H9 (cell line): Measurements from ENCODE around the gene LYSMD2. TPM values are rescaled to one million over a fixed set of nuclear protein-coding genes. Genes with fewer than 3 reads are reported as not detected.

Experiments used
- DNase-seq: peaks from one replicate; pipeline ENCODE4 v3.0.0-alpha.2; 2017
- H2AFZ ChIP-seq: one replicate; pipeline ENCODE4 v1.6.1; 2013; ENCODE audit warnings: mild to moderate bottlenecking, low read length, control low read depth, moderate library complexity
- H2AK5ac ChIP-seq: 2 replicates; pipeline ENCODE4 v1.6.1; 2013; ENCODE audit warnings: low read length, control low read depth, mixed read lengths; ENCODE audit not compliant: insufficient read length
- H2BK120ac ChIP-seq: one replicate; pipeline ENCODE4 v1.6.1; 2013; ENCODE audit warnings: low read depth, mild to moderate bottlenecking, low read length, control low read depth, inconsistent platforms; ENCODE audit not compliant: poor library complexity, severe bottlenecking
- H2BK12ac ChIP-seq: 2 replicates; pipeline ENCODE4 v1.6.1; 2013; ENCODE audit warnings: low read length, control low read depth, mixed read lengths, low read depth; ENCODE audit not compliant: insufficient read length
- H2BK15ac ChIP-seq: 2 replicates; pipeline ENCODE4 v1.6.1; 2013; ENCODE audit warnings: low read depth, low read length, control low read depth
- H2BK20ac ChIP-seq: one replicate; pipeline ENCODE4 v1.6.1; 2013; ENCODE audit warnings: low read depth, mild to moderate bottlenecking, low read length, control low read depth, inconsistent platforms; ENCODE audit not compliant: poor library complexity, severe bottlenecking
- H2BK5ac ChIP-seq: 2 replicates; pipeline ENCODE4 v1.6.1; 2013; ENCODE audit warnings: low read length, control low read depth, mixed read lengths; ENCODE audit not compliant: insufficient read length
- H3K14ac ChIP-seq: 2 replicates; pipeline ENCODE4 v1.6.1; 2013; ENCODE audit warnings: low read length, control low read depth; ENCODE audit not compliant: insufficient read depth
- H3K18ac ChIP-seq: 2 replicates; pipeline ENCODE4 v1.6.1; 2013; ENCODE audit warnings: low read depth, mild to moderate bottlenecking, mixed read lengths, low read length, control low read depth; ENCODE audit not compliant: insufficient read length
- H3K23ac ChIP-seq: 2 replicates; pipeline ENCODE4 v1.6.1; 2013; ENCODE audit warnings: low read length, control low read depth, mixed read lengths, low read depth; ENCODE audit not compliant: insufficient read length
- H3K23me2 ChIP-seq: 2 replicates; pipeline ENCODE4 v1.6.1; 2013; ENCODE audit warnings: low read depth, mild to moderate bottlenecking, mixed read lengths, low read length, control low read depth; ENCODE audit not compliant: insufficient read length, poor library complexity, severe bottlenecking
- H3K27ac ChIP-seq: 2 replicates; pipeline ENCODE4 v1.5.1; 2013; ENCODE audit warnings: low read length, control low read depth, mixed read lengths, low read depth; ENCODE audit not compliant: insufficient read length
- H3K27me3 ChIP-seq: 2 replicates; pipeline ENCODE4 v1.6.1; 2013; ENCODE audit warnings: low read length, control low read depth, inconsistent platforms; ENCODE audit not compliant: insufficient read depth
- H3K4ac ChIP-seq: 2 replicates; pipeline ENCODE4 v1.6.1; 2013; ENCODE audit warnings: low read depth, mild to moderate bottlenecking, control low read depth, inconsistent platforms, low read length, moderate library complexity
- H3K4me1 ChIP-seq: 2 replicates; pipeline ENCODE4 v1.6.1; 2013; ENCODE audit warnings: low read length, control low read depth, inconsistent platforms; ENCODE audit not compliant: insufficient read depth
- H3K4me2 ChIP-seq: 2 replicates; pipeline ENCODE4 v1.6.1; 2013; ENCODE audit warnings: low read length, control low read depth, mixed read lengths; ENCODE audit not compliant: insufficient read length, insufficient read depth
- H3K56ac ChIP-seq: 2 replicates; pipeline ENCODE4 v1.6.1; 2013; ENCODE audit warnings: low read depth, mild to moderate bottlenecking, mixed read lengths, low read length, control low read depth; ENCODE audit not compliant: insufficient read length
- H3K79me1 ChIP-seq: 2 replicates; pipeline ENCODE4 v1.6.1; 2013; ENCODE audit warnings: low read depth, mild to moderate bottlenecking, moderate library complexity, low read length, control low read depth, inconsistent platforms; ENCODE audit not compliant: insufficient read depth, poor library complexity, severe bottlenecking
- H3K79me2 ChIP-seq: 2 replicates; pipeline ENCODE4 v1.6.1; 2013; ENCODE audit warnings: low read length, control low read depth, inconsistent platforms; ENCODE audit not compliant: insufficient read depth
- H3K9ac ChIP-seq: 2 replicates; pipeline ENCODE4 v1.6.1; 2013; ENCODE audit warnings: low read length, control low read depth, mixed read lengths; ENCODE audit not compliant: insufficient read length; ENCODE audit errors: extremely low read depth
- H3K9me3 ChIP-seq: one replicate; pipeline ENCODE4 v1.6.1; 2013; ENCODE audit warnings: low read depth, low read length, inconsistent platforms; ENCODE audit not compliant: control insufficient read depth
- H3T11ph ChIP-seq: one replicate; pipeline ENCODE4 v1.6.1; 2013; ENCODE audit warnings: mild to moderate bottlenecking, low read length, control low read depth, inconsistent platforms
- H4K20me1 ChIP-seq: one replicate; pipeline ENCODE4 v1.6.1; 2013; ENCODE audit not compliant: control insufficient read depth, insufficient read length, insufficient read depth
- H4K5ac ChIP-seq: 2 replicates; pipeline ENCODE4 v1.6.1; 2013; ENCODE audit warnings: low read depth, mild to moderate bottlenecking, mixed read lengths, low read length, control low read depth; ENCODE audit not compliant: insufficient read length
- H4K8ac ChIP-seq: replicated peaks from 2 replicates; pipeline ENCODE4 v1.6.1; 2013; ENCODE audit warnings: low read length, control low read depth, mixed read lengths, low read depth; ENCODE audit not compliant: insufficient read length
- H4K91ac ChIP-seq: 2 replicates; pipeline ENCODE4 v1.6.1; 2013; ENCODE audit warnings: low read depth, mild to moderate bottlenecking, moderate library complexity, mixed read lengths, low read length, control low read depth; ENCODE audit not compliant: insufficient read length
- H3K27ac Mint-ChIP-seq, 3 experiments: 2 replicates in 2 of 3; 3 replicates in 1 of 3; pipeline ENCODE4 v1.8.0; 2020 to 2021; ENCODE audit warnings: mixed read lengths in 3 of 3, mild to moderate bottlenecking in 1 of 3, moderate library complexity in 1 of 3
- H3K27me3 Mint-ChIP-seq: 2 replicates; pipeline ENCODE4 v1.8.0; 2021; ENCODE audit warnings: low read depth, mild to moderate bottlenecking, moderate library complexity, mixed read lengths
- H3K36me3 Mint-ChIP-seq, 3 experiments: 2 replicates in 2 of 3; 3 replicates in 1 of 3; pipeline ENCODE4 v1.8.0; 2020 to 2021; ENCODE audit warnings: low read depth in 3 of 3, mixed read lengths in 3 of 3; ENCODE audit not compliant: insufficient read depth in 1 of 3
- H3K4me1 Mint-ChIP-seq, 2 experiments: 2 replicates each; pipeline ENCODE4 v1.8.0; 2020; ENCODE audit warnings: mixed read lengths in 2 of 2
- H3K4me3 Mint-ChIP-seq, 2 experiments: 2 replicates in 1 of 2; 3 replicates in 1 of 2; pipeline ENCODE4 v1.8.0; 2020 to 2021; ENCODE audit warnings: mild to moderate bottlenecking in 2 of 2, mixed read lengths in 2 of 2, moderate library complexity in 1 of 2
- H3K9me3 Mint-ChIP-seq, 2 experiments: 2 replicates in 1 of 2; 3 replicates in 1 of 2; pipeline ENCODE4 v1.8.0; 2020; ENCODE audit warnings: mild to moderate bottlenecking in 2 of 2, mixed read lengths in 2 of 2, moderate library complexity in 1 of 2
- WGBS: extraction: QIAGEN DNeasy Blood & Tissue Kit; methylation state at CpG from one replicate; pipeline ENCODE4 v1.1.7; 2013; ENCODE audit warnings: missing lambda C conversion rate, low lambda C conversion rate, mixed read lengths; ENCODE audit not compliant: insufficient read length; ENCODE audit errors: extremely low coverage; 5-methylcytosine and 5-hydroxymethylcytosine counted together
- total RNA-seq: library from RNA; stranded (reverse); gene quantifications from 2 replicates; pipeline ENCODE4 v1.2.1, GENCODE V29; 2021
- TF ChIP-seq, protein P1 (sequence below): fragments of 200-600 bp; sonication (generic); conservative IDR thresholded peaks from 3 replicates; pipeline ENCODE4 v1.8.0; 2021; ENCODE audit warnings: antibody characterized with exemption, mild to moderate bottlenecking

The LYSMD2 gene
- total RNA-seq, 1 experiment from 2014 or later = 3.9 TPM

DNA sequence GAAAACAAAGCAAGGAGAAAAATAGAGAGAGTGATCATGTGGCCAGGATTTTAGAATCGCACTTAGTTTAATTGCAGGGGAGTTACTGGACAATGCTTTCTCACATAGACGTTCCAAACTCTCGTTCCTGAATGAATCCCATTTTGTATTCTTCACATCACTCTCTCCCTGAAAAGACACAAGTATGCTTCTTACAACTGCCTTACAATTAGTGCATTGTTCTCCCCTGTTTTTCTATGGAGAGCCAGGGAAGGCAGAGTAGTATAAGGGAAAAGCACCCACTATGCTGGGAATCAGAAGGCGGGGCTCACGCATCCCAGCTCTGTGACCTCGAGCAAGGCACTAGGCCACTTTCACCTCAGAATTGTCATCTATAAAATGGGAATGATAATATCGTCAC is 28.3 kb upstream of the LYSMD2 start:
- H3K4me1 Mint-ChIP-seq = peaks cover 5 to 25% of the 10 kb centered on the region in 2 experiments
- no peak overlapping the region for H3K4me3 Mint-ChIP-seq

More for the DNA sequence above, 28.3 kb upstream of the LYSMD2 start:
- Histone ChIP-seq H3K14ac (no peak overlapping the region), H3K9me3 (no peaks in the 10 kb centered on the region), H4K20me1 (no peaks in the 10 kb centered on the region), H3K9ac (no peak overlapping the region), H3K56ac (no peak overlapping the region), H2BK20ac (no peak overlapping the region), H3K23me2 (no peaks in the 10 kb centered on the region), H2AFZ (no peak overlapping the region), H4K91ac (no peak overlapping the region), H3K27ac (no peak overlapping the region), H3K23ac (no peak overlapping the region), H3K4ac (no peak overlapping the region), H3K4me2 (no peak overlapping the region), H3K79me1 (no peaks in the 10 kb centered on the region), H2BK120ac (no peak overlapping the region), H3K4me1 (no peaks in the 10 kb centered on the region), H3K18ac (no peak overlapping the region), H2BK5ac (no peak overlapping the region), H2BK12ac (no peak overlapping the region), H2AK5ac (no peak overlapping the region), H3T11ph (no peak overlapping the region), H4K5ac (no peak overlapping the region), H3K79me2 (no peaks in the 10 kb centered on the region), H3K27me3 (no peaks in the 10 kb centered on the region), H4K8ac (no peak overlapping the region), H2BK15ac (no peak overlapping the region)
- H3K9me3 Mint-ChIP-seq = no peaks in the 10 kb centered on the region
- H3K36me3 Mint-ChIP-seq = no peaks in the 10 kb centered on the region; a peak in 4 of 7 replicates
- no CpG with 5 or more reads among the region's 7 CpGs for WGBS
- no peak for DNase-seq
- TF ChIP-seq, protein P1, sequence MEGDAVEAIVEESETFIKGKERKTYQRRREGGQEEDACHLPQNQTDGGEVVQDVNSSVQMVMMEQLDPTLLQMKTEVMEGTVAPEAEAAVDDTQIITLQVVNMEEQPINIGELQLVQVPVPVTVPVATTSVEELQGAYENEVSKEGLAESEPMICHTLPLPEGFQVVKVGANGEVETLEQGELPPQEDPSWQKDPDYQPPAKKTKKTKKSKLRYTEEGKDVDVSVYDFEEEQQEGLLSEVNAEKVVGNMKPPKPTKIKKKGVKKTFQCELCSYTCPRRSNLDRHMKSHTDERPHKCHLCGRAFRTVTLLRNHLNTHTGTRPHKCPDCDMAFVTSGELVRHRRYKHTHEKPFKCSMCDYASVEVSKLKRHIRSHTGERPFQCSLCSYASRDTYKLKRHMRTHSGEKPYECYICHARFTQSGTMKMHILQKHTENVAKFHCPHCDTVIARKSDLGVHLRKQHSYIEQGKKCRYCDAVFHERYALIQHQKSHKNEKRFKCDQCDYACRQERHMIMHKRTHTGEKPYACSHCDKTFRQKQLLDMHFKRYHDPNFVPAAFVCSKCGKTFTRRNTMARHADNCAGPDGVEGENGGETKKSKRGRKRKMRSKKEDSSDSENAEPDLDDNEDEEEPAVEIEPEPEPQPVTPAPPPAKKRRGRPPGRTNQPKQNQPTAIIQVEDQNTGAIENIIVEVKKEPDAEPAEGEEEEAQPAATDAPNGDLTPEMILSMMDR = no peak
- no peaks in the 10 kb centered on the region for H3K27me3 Mint-ChIP-seq
- 0 out of 7 replicates have a peak overlapping the region, but pooled peaks of 1 of the 3 experiments have one; percentile 1 for H3K27ac Mint-ChIP-seq
